ENCODE results near the gene SUSD1.
A peak's percentile ranks its signal among the peaks of the same experiment; 100 is the strongest.
"Not testable (repeated sequence)": the region's sequence is repeated elsewhere in the genome, so short reads cannot be mapped to it uniquely, and the experiment has no call there.

Gene SUSD1

GRCh38 chr9:112094241-112094640 is 80.9 kb downstream of the SUSD1 start:
- DNase-seq = no peak

DNA sequence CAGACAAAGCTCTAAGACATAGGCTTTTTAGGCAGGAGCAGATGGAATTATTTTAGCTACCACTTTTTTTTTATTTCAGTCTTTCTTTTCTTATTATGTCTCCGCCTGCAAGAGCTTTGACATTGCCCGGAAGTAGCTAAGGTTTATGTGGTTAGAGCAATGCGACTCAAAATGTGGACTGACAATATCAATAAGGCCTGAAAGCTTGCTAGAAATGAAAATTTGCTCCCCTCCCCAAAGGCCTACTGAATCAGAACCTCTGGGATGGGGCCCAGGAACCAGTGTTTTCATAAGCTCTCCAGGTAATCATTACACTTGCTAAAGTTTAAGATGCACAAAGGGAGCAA is 81.3 kb downstream of the SUSD1 start:
- no peak for DNase-seq

- DNase-seq = no peak
These were observed 81.8 kb downstream of the SUSD1 start for GRCh38 chr9:112093147-112093869.

- peak; percentile 58 for DNase-seq
These were observed 83.3 kb downstream of the SUSD1 start for GRCh38 chr9:112091810-112092209.

DNA sequence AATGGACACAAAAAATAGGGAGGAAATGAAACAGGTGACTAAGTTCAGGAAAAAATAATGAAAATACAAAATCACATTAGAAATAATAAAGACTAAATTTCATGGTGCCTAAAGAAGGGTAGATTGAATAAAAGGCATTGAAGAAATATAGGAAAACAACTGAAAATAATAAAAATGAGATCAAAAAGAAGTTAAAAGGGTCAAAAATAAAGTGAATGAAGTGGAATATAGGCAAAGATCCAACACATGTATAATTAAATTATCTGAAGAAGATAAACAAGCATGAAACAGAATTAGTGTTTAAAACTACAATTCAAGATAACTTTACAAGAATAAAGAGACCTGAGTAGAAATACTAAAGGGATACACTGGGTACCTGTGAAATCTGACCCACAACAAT is 87.6 kb downstream of the SUSD1 start:
- no peak for DNase-seq

- peak; percentile 43 for DNase-seq
These were observed 88.5 kb downstream of the SUSD1 start for GRCh38 chr9:112086627-112087026.

DNA sequence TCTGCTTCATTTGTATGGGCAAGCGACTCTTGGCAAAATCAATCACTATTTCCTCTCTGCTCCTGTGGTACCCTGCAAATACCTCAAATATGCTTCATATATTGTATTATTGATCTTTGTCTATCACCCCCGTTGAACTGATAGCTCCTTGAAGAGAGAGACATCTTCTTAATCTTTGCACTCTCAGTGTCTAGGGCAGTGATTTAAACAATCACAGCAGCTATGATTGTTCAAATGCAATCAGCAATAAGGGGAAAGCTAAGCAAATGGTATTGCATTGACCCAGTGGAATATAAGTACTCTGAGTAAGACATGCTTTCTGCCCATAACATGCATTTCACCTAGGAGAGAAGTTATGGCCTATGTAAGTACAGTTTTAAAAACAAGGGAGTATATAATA is 90.2 kb downstream of the SUSD1 start:
- no peak for DNase-seq

- DNase-seq = no peak
These were observed 90.8 kb downstream of the SUSD1 start for GRCh38 chr9:112084334-112084733.

DNA sequence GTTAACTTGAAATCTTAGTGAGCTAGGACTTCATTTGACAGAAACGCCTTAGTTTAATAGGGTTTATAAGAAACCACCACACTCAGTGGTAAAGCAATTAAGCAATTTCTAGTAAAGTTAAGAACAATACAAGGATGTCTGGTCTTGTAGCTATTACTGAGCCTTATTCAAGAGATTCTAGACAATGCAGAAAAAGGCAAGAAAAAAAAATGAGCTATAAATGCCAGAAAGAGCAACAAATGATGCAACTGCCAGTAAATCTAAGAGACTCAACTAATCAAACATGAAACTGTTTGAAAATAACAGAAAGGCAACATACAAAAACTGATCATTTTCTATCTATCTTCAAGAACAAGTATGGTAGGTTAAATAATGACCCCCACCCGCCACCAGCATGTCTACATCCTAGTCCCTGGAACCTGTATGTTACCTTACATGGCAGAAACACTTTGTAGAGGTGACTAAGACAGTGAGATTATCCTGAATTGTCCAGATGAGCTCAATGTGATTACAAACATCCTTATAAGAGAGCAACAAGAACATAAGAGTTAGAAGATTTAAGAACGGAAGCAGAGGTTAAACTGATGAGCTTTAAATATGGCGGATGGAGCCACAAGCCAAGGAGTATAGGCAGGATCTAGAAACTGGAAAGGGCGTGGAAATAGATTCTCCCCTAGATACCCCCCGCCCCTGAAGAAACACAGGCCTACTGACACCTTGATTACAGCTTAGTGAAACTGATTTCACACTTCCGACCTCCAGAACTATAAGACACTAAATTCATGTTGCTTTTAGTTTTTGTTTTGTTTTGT is 93.0 kb downstream of the SUSD1 start:
- no peak for DNase-seq

- no peak for DNase-seq
These were observed 94.1 kb downstream of the SUSD1 start for GRCh38 chr9:112080831-112081542.

- DNase-seq = no peak
These were observed 96.7 kb downstream of the SUSD1 start for GRCh38 chr9:112078432-112078831.

DNA sequence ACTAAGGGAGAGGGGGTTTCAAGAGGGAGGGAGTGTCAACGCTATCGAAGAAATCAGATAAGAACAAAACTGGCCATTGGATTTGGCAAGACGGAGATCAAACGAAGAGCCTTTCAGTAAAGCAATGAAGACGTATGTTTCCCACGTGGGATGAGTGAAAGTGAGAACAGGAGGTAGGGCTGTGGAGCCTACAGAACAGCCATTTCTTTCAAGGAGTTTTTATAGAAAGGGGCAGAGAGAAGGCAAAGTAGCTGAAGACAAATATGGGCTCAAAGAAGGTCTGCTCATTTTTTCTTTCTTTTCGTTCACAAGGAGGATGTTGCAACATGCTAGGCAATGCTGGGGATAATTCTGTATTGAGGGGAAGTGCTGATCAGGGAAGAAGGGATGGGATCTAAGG is 98.3 kb downstream of the SUSD1 start:
- DNase-seq = no peak

GRCh38 chr9:112075009-112075378 is 100.1 kb downstream of the SUSD1 start:
- DNase-seq = no peak

DNA sequence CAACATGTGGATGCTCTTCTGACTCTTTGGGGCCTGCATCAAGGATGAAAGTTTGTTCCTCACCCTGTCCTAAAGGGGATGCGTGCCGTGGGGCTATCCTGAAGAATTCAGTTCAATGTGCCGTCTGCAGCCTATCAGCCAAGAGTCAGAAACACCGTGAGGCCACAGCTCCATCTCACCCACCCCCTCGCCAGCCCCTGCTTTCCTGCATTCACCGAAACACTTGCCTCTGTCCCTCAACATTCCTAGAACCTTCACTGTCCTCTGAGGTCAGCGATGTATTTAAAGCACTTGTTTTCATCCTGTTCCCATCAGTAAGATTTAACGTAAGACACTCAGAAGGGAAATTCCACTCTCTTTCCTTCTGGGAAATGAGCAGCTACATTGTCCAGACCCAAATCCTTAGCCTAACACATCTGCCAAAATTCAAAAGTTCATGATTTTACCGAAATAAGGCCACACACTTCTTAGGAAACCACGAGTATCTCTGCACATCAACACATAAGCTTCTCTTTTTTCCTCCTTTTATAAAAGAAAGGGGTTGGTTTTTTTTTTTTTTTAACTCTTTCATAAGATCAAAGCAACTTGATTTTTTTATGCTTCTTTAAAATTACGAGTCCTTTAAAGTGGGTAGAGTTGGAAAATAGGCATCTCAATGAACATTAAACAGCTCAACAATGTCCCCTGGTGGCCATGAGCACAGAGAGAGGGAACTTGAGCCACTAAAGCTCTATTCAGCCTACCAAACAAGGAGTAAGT is 100.7 kb downstream of the SUSD1 start:
- DNase-seq = peak; percentile 55

DNA sequence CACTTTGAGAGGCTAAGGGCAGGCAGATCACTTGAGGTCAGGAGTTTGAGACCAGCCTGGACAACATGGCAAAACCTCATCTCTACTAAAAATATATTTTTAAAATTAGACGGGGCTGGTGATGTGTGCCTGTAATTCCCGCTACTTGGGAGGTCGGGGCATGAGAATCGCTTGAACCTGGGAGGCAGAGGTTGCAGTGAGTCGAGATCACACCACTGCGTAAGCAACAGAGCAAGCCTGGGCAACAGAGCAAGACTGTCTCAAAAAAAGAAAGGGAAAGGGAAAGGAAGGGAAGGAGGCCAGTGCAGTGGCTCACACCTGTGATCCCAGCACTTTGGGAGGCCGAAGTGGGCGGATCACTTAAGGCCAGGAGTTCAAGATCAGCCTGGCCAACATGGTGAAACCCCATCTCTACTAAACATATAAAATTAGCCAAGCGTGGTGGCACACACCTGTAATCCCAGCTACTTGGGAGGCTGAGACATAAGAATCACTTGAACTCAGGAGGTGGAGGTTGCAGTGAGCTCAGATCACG is 101.4 kb downstream of the SUSD1 start:
- DNase-seq = not testable (repeated sequence)

GRCh38 chr9:112072721-112073638 is 102.1 kb downstream of the SUSD1 start:
- no peak for DNase-seq

- no peak for DNase-seq
These were observed 105.6 kb downstream of the SUSD1 start for GRCh38 chr9:112069318-112070169.

DNA sequence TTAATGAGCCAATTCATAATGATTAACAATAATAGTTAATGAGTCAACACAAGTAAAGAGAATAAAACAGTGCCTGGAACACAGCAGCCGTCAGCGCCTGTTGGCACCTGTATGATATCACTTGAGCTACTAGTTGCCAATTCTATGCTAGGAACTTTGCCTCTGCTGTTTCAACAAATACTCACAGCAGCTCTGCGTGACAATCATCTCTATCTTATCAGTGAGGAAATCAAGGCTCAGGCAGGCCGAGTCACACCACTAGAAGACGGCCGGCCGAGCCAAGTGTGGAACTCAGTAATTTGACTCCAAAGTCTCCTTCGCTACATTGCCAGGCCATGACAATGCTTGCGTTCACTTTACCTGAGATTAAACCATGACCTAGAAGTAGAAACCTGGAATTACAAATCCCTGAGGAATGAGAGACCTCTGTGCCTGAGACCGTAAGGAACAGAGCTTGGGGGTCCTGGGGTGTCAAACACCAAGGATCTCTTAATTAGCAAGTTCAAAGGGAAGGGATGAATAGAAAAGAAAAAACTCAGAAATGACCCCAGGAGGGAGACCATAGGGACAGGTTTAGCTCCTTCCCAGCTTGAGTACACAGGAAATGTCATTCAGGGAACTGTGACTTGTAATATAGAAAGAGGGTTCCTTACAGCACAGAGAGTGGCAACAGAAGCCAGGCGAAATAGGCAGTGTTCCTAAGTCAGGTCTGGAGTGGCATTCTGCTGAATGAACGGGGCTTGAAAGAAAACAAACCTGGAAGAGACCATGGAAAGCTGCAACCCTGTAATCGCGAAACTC is 109.1 kb downstream of the SUSD1 start:
- DNase-seq = peak; percentile 77

GRCh38 chr9:112064871-112065270 is 110.2 kb downstream of the SUSD1 start:
- no peak for DNase-seq

GRCh38 chr9:112063586-112063985 is 111.5 kb downstream of the SUSD1 start:
- no peak for DNase-seq

All from DMS79 treated with DMSO at 0.1 percent for 48 hours (cell line).